ENCODE measurements around the gene USP25. TPM values are rescaled to one million over a fixed set of nuclear protein-coding genes. Genes with fewer than 3 reads are reported as not detected.

Gene USP25
- polyA plus RNA-seq, 1 experiment: 11.1 TPM

- DNase-seq (ENCODE audit: low read depth): no peak
- no peaks in the 10 kb centered on the region for H3K36me3 ChIP-seq (ENCODE audit: control insufficient read depth, insufficient read depth, low read length)
- no peak for TF ChIP-seq CTCF (IDR thresholded peaks at IDR 0.05; ENCODE audit: insufficient read depth, low read depth, low read length)
- H3K27me3 ChIP-seq (ENCODE audit: control insufficient read depth, insufficient read depth, low read length): no peaks in the 10 kb centered on the region
- POLR2A ChIA-PET: no interaction called here
- H3K4me3 ChIP-seq (ENCODE audit: low read depth, low read length): no peak overlapping the region
- CTCF ChIA-PET: no interaction called here
Measured at GRCh38 chr21:15849927-15850326, 120.1 kb downstream of the USP25 start.

- Histone ChIP-seq H3K4me3 (ENCODE audit: low read depth, low read length) (no peak overlapping the region), H3K27me3 (ENCODE audit: control insufficient read depth, insufficient read depth, low read length) (no peaks in the 10 kb centered on the region), H3K36me3 (ENCODE audit: control insufficient read depth, insufficient read depth, low read length) (no peaks in the 10 kb centered on the region)
- no peak for TF ChIP-seq CTCF (IDR thresholded peaks at IDR 0.05; ENCODE audit: insufficient read depth, low read depth, low read length)
- DNase-seq (ENCODE audit: low read depth): no peak
- ChIA-PET CTCF (no interaction called here), POLR2A (no interaction called here)
Measured at GRCh38 chr21:15850645-15851044, 120.9 kb downstream of the USP25 start.

GRCh38 chr21:15852146-15852545 lies 122.4 kb downstream of the USP25 start:
- no peak for TF ChIP-seq CTCF (IDR thresholded peaks at IDR 0.05; ENCODE audit: insufficient read depth, low read depth, low read length)
- H3K36me3 ChIP-seq (ENCODE audit: control insufficient read depth, insufficient read depth, low read length): no peaks in the 10 kb centered on the region
- H3K4me3 ChIP-seq (ENCODE audit: low read depth, low read length): no peak overlapping the region
- no peaks in the 10 kb centered on the region for H3K27me3 ChIP-seq (ENCODE audit: control insufficient read depth, insufficient read depth, low read length)
- CTCF ChIA-PET: no interaction called here
- POLR2A ChIA-PET: no interaction called here
- no peak for DNase-seq (ENCODE audit: low read depth)

- ChIA-PET CTCF (no interaction called here), POLR2A (no interaction called here)
- no peak for DNase-seq (ENCODE audit: low read depth)
- Histone ChIP-seq H3K36me3 (ENCODE audit: control insufficient read depth, insufficient read depth, low read length) (no peaks in the 10 kb centered on the region), H3K4me3 (ENCODE audit: low read depth, low read length) (no peak overlapping the region), H3K27me3 (ENCODE audit: control insufficient read depth, insufficient read depth, low read length) (no peaks in the 10 kb centered on the region)
- no peak for TF ChIP-seq CTCF (IDR thresholded peaks at IDR 0.05; ENCODE audit: insufficient read depth, low read depth, low read length)
Measured at GRCh38 chr21:15853126-15853525, 123.3 kb downstream of the USP25 start.

GRCh38 chr21:15856813-15857212 lies 127.0 kb downstream of the USP25 start:
- H3K36me3 ChIP-seq (ENCODE audit: control insufficient read depth, insufficient read depth, low read length): no peaks in the 10 kb centered on the region
- no peak for DNase-seq (ENCODE audit: low read depth)
- H3K27me3 ChIP-seq (ENCODE audit: control insufficient read depth, insufficient read depth, low read length): no peaks in the 10 kb centered on the region
- CTCF ChIA-PET: no interaction called here
- TF ChIP-seq CTCF (IDR thresholded peaks at IDR 0.05; ENCODE audit: insufficient read depth, low read depth, low read length): no peak
- no peak overlapping the region for H3K4me3 ChIP-seq (ENCODE audit: low read depth, low read length)
- POLR2A ChIA-PET: no interaction called here

Measured in BJ (cell line).